Measurements from ENCODE around the gene CEND1. TPM values are rescaled to one million over a fixed set of nuclear protein-coding genes. Genes with fewer than 3 reads are reported as not detected.

Gene CEND1
- total RNA-seq, 1 donor from 2014 or later: 0.27 TPM

GRCh38 chr11:749731-750130, 40.2 kb downstream of the CEND1 start:
- Mint-ChIP-seq H3K36me3 (ENCODE audit: unreplicated experiment) (peaks cover 2% of the 10 kb centered on the region), H3K27ac (ENCODE audit: unreplicated experiment) (peak overlapping the region; percentile 50), H3K4me1 (ENCODE audit: unreplicated experiment) (peaks cover 27% of the 10 kb centered on the region), H3K4me3 (ENCODE audit: unreplicated experiment) (peak overlapping the region; percentile 38), H3K27me3 (ENCODE audit: unreplicated experiment) (no peaks in the 10 kb centered on the region), H3K9me3 (ENCODE audit: unreplicated experiment) (no peaks in the 10 kb centered on the region)
- no peak for DNase-seq (ENCODE audit: extremely low spot score, unreplicated experiment)
- TF ChIP-seq, protein P1, sequence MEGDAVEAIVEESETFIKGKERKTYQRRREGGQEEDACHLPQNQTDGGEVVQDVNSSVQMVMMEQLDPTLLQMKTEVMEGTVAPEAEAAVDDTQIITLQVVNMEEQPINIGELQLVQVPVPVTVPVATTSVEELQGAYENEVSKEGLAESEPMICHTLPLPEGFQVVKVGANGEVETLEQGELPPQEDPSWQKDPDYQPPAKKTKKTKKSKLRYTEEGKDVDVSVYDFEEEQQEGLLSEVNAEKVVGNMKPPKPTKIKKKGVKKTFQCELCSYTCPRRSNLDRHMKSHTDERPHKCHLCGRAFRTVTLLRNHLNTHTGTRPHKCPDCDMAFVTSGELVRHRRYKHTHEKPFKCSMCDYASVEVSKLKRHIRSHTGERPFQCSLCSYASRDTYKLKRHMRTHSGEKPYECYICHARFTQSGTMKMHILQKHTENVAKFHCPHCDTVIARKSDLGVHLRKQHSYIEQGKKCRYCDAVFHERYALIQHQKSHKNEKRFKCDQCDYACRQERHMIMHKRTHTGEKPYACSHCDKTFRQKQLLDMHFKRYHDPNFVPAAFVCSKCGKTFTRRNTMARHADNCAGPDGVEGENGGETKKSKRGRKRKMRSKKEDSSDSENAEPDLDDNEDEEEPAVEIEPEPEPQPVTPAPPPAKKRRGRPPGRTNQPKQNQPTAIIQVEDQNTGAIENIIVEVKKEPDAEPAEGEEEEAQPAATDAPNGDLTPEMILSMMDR (IDR thresholded peaks at IDR 0.05): no peak

DNA sequence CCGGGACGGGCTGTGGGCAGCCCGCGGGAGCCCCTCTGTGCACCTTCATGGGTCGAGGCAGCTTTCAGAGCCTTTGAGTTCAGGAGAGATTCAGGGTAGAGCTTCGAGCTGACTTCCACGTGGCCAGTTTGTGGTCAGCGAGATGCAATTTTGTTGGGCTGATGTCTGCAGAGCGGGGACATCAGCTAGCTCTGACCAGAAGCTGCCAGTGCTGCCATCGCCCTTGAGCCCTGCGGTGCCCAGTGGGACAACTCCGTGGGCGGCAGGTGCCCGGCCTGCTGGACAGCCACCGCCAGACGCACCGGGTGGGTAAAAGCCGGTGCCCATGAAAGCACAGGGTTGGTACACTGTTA, 41.9 kb downstream of the CEND1 start:
- peak overlapping the region; percentile 87 for H3K4me3 Mint-ChIP-seq (ENCODE audit: unreplicated experiment)
- peaks cover 27% of the 10 kb centered on the region for H3K4me1 Mint-ChIP-seq (ENCODE audit: unreplicated experiment)
- DNase-seq (ENCODE audit: extremely low spot score, unreplicated experiment): no peak
- H3K9me3 Mint-ChIP-seq (ENCODE audit: unreplicated experiment): no peaks in the 10 kb centered on the region
- H3K27ac Mint-ChIP-seq (ENCODE audit: unreplicated experiment): peak overlapping the region; percentile 90
- no peaks in the 10 kb centered on the region for H3K27me3 Mint-ChIP-seq (ENCODE audit: unreplicated experiment)
- peaks cover 2% of the 10 kb centered on the region for H3K36me3 Mint-ChIP-seq (ENCODE audit: unreplicated experiment)
- TF ChIP-seq, protein P1 (IDR thresholded peaks at IDR 0.05): no peak

DNA sequence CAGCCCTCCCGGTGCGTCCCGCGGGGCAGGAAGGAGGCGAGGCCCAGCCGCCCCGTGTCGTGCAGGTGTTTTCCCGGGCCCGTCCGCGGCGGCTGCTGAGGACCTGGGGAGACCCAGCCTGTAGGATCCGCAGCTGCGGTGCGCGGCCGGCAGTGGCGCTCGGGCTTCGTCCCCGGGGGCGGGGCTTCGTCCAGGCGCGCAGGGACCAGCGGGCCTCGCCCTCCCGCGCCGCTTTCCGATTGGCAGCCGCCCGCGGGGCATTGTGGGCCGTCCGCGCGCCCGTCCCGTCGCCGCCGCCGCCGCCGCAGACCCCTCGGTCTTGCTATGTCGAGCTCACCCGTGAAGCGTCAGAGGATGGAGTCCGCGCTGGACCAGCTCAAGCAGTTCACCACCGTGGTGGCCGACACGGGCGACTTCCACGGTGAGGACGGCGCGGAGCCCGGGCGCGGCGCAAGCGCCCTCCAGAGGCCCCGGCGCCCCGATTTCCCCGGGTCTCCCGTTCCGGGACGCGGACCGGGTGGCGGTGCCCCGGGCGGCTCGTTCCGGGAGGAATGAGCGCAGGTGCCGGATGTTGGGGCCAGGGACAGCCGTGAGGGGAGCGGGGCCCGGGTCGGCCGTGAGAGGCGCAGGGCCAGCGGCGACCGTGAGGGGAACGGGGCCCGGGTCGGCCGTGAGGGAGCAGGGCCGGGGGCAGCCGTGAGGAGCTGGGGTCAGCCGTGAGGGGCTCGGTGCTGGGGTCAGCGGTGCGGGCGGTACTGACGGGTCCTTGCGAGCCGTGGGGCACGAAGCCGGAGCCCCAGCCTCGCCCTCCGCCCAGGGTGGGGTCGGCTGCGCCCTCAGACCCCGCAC, 42.5 kb downstream of the CEND1 start, which contains the start of gene TALDO1:
TSS of gene TALDO1 (plus strand) at position 307 of the 849 bp plus-strand sequence. CDS start at position 325, 18 bp downstream.
- Mint-ChIP-seq H3K27me3 (ENCODE audit: unreplicated experiment) (no peaks in the 10 kb centered on the region), H3K9me3 (ENCODE audit: unreplicated experiment) (no peaks in the 10 kb centered on the region), H3K4me1 (ENCODE audit: unreplicated experiment) (peaks cover 27% of the 10 kb centered on the region), H3K4me3 (ENCODE audit: unreplicated experiment) (peak within 1 kb of the TSS; percentile 87), H3K27ac (ENCODE audit: unreplicated experiment) (peak within 1 kb of the TSS; percentile 90), H3K36me3 (ENCODE audit: unreplicated experiment) (peaks cover 2% of the 10 kb centered on the region)
- TF ChIP-seq, protein P1 (IDR thresholded peaks at IDR 0.05): peak; percentile 22
- DNase-seq (ENCODE audit: extremely low spot score, unreplicated experiment): peak; percentile 98

GRCh38 chr11:746289-747157, 43.4 kb downstream of the CEND1 start:
- Mint-ChIP-seq H3K27me3 (ENCODE audit: unreplicated experiment) (no peaks in the 10 kb centered on the region), H3K9me3 (ENCODE audit: unreplicated experiment) (no peaks in the 10 kb centered on the region), H3K4me3 (ENCODE audit: unreplicated experiment) (peak overlapping the region; percentile 87), H3K36me3 (ENCODE audit: unreplicated experiment) (peaks cover 2% of the 10 kb centered on the region), H3K4me1 (ENCODE audit: unreplicated experiment) (peaks cover 27% of the 10 kb centered on the region), H3K27ac (ENCODE audit: unreplicated experiment) (peak overlapping the region; percentile 76)
- TF ChIP-seq, protein P1 (IDR thresholded peaks at IDR 0.05): no peak
- no peak for DNase-seq (ENCODE audit: extremely low spot score, unreplicated experiment)

DNA sequence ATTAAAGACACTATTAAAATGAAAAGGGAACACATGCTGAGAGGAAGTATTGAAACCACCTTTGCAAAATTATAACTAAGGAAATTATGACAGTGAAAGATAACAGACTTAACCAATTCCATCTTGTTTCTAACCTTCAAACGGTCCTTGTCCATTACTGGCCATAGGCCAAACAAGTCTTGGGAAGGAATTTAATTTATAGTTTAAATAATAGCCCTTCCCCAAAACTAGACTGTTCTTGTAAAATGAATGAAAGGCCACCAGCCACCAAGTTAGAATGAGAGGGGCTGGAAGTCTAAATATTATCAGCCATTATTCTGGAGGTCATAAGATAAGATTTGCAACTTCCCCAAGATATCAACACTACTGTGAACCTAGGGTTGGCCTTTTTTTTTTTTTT, 44.5 kb downstream of the CEND1 start:
- peaks cover 2% of the 10 kb centered on the region for H3K36me3 Mint-ChIP-seq (ENCODE audit: unreplicated experiment)
- no peaks in the 10 kb centered on the region for H3K27me3 Mint-ChIP-seq (ENCODE audit: unreplicated experiment)
- peaks cover 27% of the 10 kb centered on the region for H3K4me1 Mint-ChIP-seq (ENCODE audit: unreplicated experiment)
- no peak for DNase-seq (ENCODE audit: extremely low spot score, unreplicated experiment)
- no peaks in the 10 kb centered on the region for H3K9me3 Mint-ChIP-seq (ENCODE audit: unreplicated experiment)
- no peak overlapping the region for H3K4me3 Mint-ChIP-seq (ENCODE audit: unreplicated experiment)
- H3K27ac Mint-ChIP-seq (ENCODE audit: unreplicated experiment): no peak overlapping the region
- TF ChIP-seq, protein P1 (IDR thresholded peaks at IDR 0.05): no peak
